H9 (cell line): ENCODE data around the gene RPGRIP1L. TPM values are rescaled to one million over a fixed set of nuclear protein-coding genes. Genes with fewer than 3 reads are reported as not detected.

Source experiments
- DNase-seq: peaks from one replicate; pipeline ENCODE4 v3.0.0-alpha.2; 2017
- H2AFZ ChIP-seq: one replicate; pipeline ENCODE4 v1.6.1; 2013; ENCODE audit warnings: mild to moderate bottlenecking, low read length, control low read depth, moderate library complexity
- H2AK5ac ChIP-seq: 2 replicates; pipeline ENCODE4 v1.6.1; 2013; ENCODE audit warnings: low read length, control low read depth, mixed read lengths; ENCODE audit not compliant: insufficient read length
- H2BK120ac ChIP-seq: one replicate; pipeline ENCODE4 v1.6.1; 2013; ENCODE audit warnings: low read depth, mild to moderate bottlenecking, low read length, control low read depth, inconsistent platforms; ENCODE audit not compliant: poor library complexity, severe bottlenecking
- H2BK12ac ChIP-seq: 2 replicates; pipeline ENCODE4 v1.6.1; 2013; ENCODE audit warnings: low read length, control low read depth, mixed read lengths, low read depth; ENCODE audit not compliant: insufficient read length
- H2BK15ac ChIP-seq: 2 replicates; pipeline ENCODE4 v1.6.1; 2013; ENCODE audit warnings: low read depth, low read length, control low read depth
- H2BK20ac ChIP-seq: one replicate; pipeline ENCODE4 v1.6.1; 2013; ENCODE audit warnings: low read depth, mild to moderate bottlenecking, low read length, control low read depth, inconsistent platforms; ENCODE audit not compliant: poor library complexity, severe bottlenecking
- H2BK5ac ChIP-seq: 2 replicates; pipeline ENCODE4 v1.6.1; 2013; ENCODE audit warnings: low read length, control low read depth, mixed read lengths; ENCODE audit not compliant: insufficient read length
- H3K14ac ChIP-seq: 2 replicates; pipeline ENCODE4 v1.6.1; 2013; ENCODE audit warnings: low read length, control low read depth; ENCODE audit not compliant: insufficient read depth
- H3K18ac ChIP-seq: 2 replicates; pipeline ENCODE4 v1.6.1; 2013; ENCODE audit warnings: low read depth, mild to moderate bottlenecking, mixed read lengths, low read length, control low read depth; ENCODE audit not compliant: insufficient read length
- H3K23ac ChIP-seq: 2 replicates; pipeline ENCODE4 v1.6.1; 2013; ENCODE audit warnings: low read length, control low read depth, mixed read lengths, low read depth; ENCODE audit not compliant: insufficient read length
- H3K23me2 ChIP-seq: 2 replicates; pipeline ENCODE4 v1.6.1; 2013; ENCODE audit warnings: low read depth, mild to moderate bottlenecking, mixed read lengths, low read length, control low read depth; ENCODE audit not compliant: insufficient read length, poor library complexity, severe bottlenecking
- H3K27ac ChIP-seq: 2 replicates; pipeline ENCODE4 v1.5.1; 2013; ENCODE audit warnings: low read length, control low read depth, mixed read lengths, low read depth; ENCODE audit not compliant: insufficient read length
- H3K27me3 ChIP-seq: 2 replicates; pipeline ENCODE4 v1.6.1; 2013; ENCODE audit warnings: low read length, control low read depth, inconsistent platforms; ENCODE audit not compliant: insufficient read depth
- H3K4ac ChIP-seq: 2 replicates; pipeline ENCODE4 v1.6.1; 2013; ENCODE audit warnings: low read depth, mild to moderate bottlenecking, control low read depth, inconsistent platforms, low read length, moderate library complexity
- H3K4me1 ChIP-seq: 2 replicates; pipeline ENCODE4 v1.6.1; 2013; ENCODE audit warnings: low read length, control low read depth, inconsistent platforms; ENCODE audit not compliant: insufficient read depth
- H3K4me2 ChIP-seq: 2 replicates; pipeline ENCODE4 v1.6.1; 2013; ENCODE audit warnings: low read length, control low read depth, mixed read lengths; ENCODE audit not compliant: insufficient read length, insufficient read depth
- H3K56ac ChIP-seq: 2 replicates; pipeline ENCODE4 v1.6.1; 2013; ENCODE audit warnings: low read depth, mild to moderate bottlenecking, mixed read lengths, low read length, control low read depth; ENCODE audit not compliant: insufficient read length
- H3K79me1 ChIP-seq: 2 replicates; pipeline ENCODE4 v1.6.1; 2013; ENCODE audit warnings: low read depth, mild to moderate bottlenecking, moderate library complexity, low read length, control low read depth, inconsistent platforms; ENCODE audit not compliant: insufficient read depth, poor library complexity, severe bottlenecking
- H3K79me2 ChIP-seq: 2 replicates; pipeline ENCODE4 v1.6.1; 2013; ENCODE audit warnings: low read length, control low read depth, inconsistent platforms; ENCODE audit not compliant: insufficient read depth
- H3K9ac ChIP-seq: 2 replicates; pipeline ENCODE4 v1.6.1; 2013; ENCODE audit warnings: low read length, control low read depth, mixed read lengths; ENCODE audit not compliant: insufficient read length; ENCODE audit errors: extremely low read depth
- H3K9me3 ChIP-seq: one replicate; pipeline ENCODE4 v1.6.1; 2013; ENCODE audit warnings: low read depth, low read length, inconsistent platforms; ENCODE audit not compliant: control insufficient read depth
- H3T11ph ChIP-seq: one replicate; pipeline ENCODE4 v1.6.1; 2013; ENCODE audit warnings: mild to moderate bottlenecking, low read length, control low read depth, inconsistent platforms
- H4K20me1 ChIP-seq: one replicate; pipeline ENCODE4 v1.6.1; 2013; ENCODE audit not compliant: control insufficient read depth, insufficient read length, insufficient read depth
- H4K5ac ChIP-seq: 2 replicates; pipeline ENCODE4 v1.6.1; 2013; ENCODE audit warnings: low read depth, mild to moderate bottlenecking, mixed read lengths, low read length, control low read depth; ENCODE audit not compliant: insufficient read length
- H4K8ac ChIP-seq: replicated peaks from 2 replicates; pipeline ENCODE4 v1.6.1; 2013; ENCODE audit warnings: low read length, control low read depth, mixed read lengths, low read depth; ENCODE audit not compliant: insufficient read length
- H4K91ac ChIP-seq: 2 replicates; pipeline ENCODE4 v1.6.1; 2013; ENCODE audit warnings: low read depth, mild to moderate bottlenecking, moderate library complexity, mixed read lengths, low read length, control low read depth; ENCODE audit not compliant: insufficient read length
- H3K27ac Mint-ChIP-seq, 3 experiments: 2 replicates in 2 of 3; 3 replicates in 1 of 3; pipeline ENCODE4 v1.8.0; 2020 to 2021; ENCODE audit warnings: mixed read lengths in 3 of 3, mild to moderate bottlenecking in 1 of 3, moderate library complexity in 1 of 3
- H3K27me3 Mint-ChIP-seq: 2 replicates; pipeline ENCODE4 v1.8.0; 2021; ENCODE audit warnings: low read depth, mild to moderate bottlenecking, moderate library complexity, mixed read lengths
- H3K36me3 Mint-ChIP-seq, 3 experiments: 2 replicates in 2 of 3; 3 replicates in 1 of 3; pipeline ENCODE4 v1.8.0; 2020 to 2021; ENCODE audit warnings: low read depth in 3 of 3, mixed read lengths in 3 of 3; ENCODE audit not compliant: insufficient read depth in 1 of 3
- H3K4me1 Mint-ChIP-seq, 2 experiments: 2 replicates each; pipeline ENCODE4 v1.8.0; 2020; ENCODE audit warnings: mixed read lengths in 2 of 2
- H3K4me3 Mint-ChIP-seq, 2 experiments: 2 replicates in 1 of 2; 3 replicates in 1 of 2; pipeline ENCODE4 v1.8.0; 2020 to 2021; ENCODE audit warnings: mild to moderate bottlenecking in 2 of 2, mixed read lengths in 2 of 2, moderate library complexity in 1 of 2
- H3K9me3 Mint-ChIP-seq, 2 experiments: 2 replicates in 1 of 2; 3 replicates in 1 of 2; pipeline ENCODE4 v1.8.0; 2020; ENCODE audit warnings: mild to moderate bottlenecking in 2 of 2, mixed read lengths in 2 of 2, moderate library complexity in 1 of 2
- WGBS: extraction: QIAGEN DNeasy Blood & Tissue Kit; methylation state at CpG from one replicate; pipeline ENCODE4 v1.1.7; 2013; ENCODE audit warnings: missing lambda C conversion rate, low lambda C conversion rate, mixed read lengths; ENCODE audit not compliant: insufficient read length; ENCODE audit errors: extremely low coverage; 5-methylcytosine and 5-hydroxymethylcytosine counted together
- total RNA-seq: library from RNA; stranded (reverse); gene quantifications from 2 replicates; pipeline ENCODE4 v1.2.1, GENCODE V29; 2021
- TF ChIP-seq, protein P1 (sequence below): fragments of 200-600 bp; sonication (generic); conservative IDR thresholded peaks from 3 replicates; pipeline ENCODE4 v1.8.0; 2021; ENCODE audit warnings: antibody characterized with exemption, mild to moderate bottlenecking

Gene RPGRIP1L
- total RNA-seq, 1 experiment from 2014 or later, result 11.7 TPM

DNA sequence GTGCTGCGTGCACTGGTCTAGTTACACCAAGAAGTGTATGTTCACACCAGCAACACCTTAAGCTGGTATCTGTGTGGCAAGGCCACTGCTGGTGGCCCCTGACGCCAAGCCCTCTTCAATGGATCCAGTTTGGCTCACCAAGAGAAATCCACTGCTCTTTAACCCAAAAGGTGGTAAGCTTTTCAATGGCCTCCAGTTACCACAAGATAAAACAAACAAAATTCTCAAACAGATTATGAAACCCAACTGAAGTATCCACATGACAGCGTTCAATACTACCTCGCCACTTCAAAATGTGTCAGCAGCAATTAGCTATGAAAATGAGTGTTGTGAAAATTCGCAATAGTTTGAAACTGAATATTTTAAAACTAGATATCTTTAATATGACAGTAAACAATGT is 104.1 kb downstream of the RPGRIP1L start:
- H3K14ac ChIP-seq, result no peak overlapping the region
- no peak overlapping the region for H3K56ac ChIP-seq
- no peaks in the 10 kb centered on the region for H3K9me3 ChIP-seq
- H4K20me1 ChIP-seq, result no peaks in the 10 kb centered on the region
- H2BK5ac ChIP-seq, result no peak overlapping the region
- peaks cover 13 to 16% of the 10 kb centered on the region in 2 experiments; a peak in 3 of 5 replicates for H3K9me3 Mint-ChIP-seq
- no peak overlapping the region for H2BK20ac ChIP-seq
- no peak overlapping the region for H3K27ac Mint-ChIP-seq
- no peak overlapping the region for H3K9ac ChIP-seq
- no peaks in the 10 kb centered on the region for H3K23me2 ChIP-seq
- H3K79me2 ChIP-seq, result no peaks in the 10 kb centered on the region
- no CpG with 5 or more reads among the region's 5 CpGs for WGBS
- H3K4ac ChIP-seq, result no peak overlapping the region
- no peak overlapping the region for H3K27ac ChIP-seq
- no peak overlapping the region for H2BK15ac ChIP-seq
- TF ChIP-seq, protein P1, sequence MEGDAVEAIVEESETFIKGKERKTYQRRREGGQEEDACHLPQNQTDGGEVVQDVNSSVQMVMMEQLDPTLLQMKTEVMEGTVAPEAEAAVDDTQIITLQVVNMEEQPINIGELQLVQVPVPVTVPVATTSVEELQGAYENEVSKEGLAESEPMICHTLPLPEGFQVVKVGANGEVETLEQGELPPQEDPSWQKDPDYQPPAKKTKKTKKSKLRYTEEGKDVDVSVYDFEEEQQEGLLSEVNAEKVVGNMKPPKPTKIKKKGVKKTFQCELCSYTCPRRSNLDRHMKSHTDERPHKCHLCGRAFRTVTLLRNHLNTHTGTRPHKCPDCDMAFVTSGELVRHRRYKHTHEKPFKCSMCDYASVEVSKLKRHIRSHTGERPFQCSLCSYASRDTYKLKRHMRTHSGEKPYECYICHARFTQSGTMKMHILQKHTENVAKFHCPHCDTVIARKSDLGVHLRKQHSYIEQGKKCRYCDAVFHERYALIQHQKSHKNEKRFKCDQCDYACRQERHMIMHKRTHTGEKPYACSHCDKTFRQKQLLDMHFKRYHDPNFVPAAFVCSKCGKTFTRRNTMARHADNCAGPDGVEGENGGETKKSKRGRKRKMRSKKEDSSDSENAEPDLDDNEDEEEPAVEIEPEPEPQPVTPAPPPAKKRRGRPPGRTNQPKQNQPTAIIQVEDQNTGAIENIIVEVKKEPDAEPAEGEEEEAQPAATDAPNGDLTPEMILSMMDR, result no peak
- no peaks in the 10 kb centered on the region for H3K27me3 ChIP-seq
- H3K36me3 Mint-ChIP-seq, result peaks cover 0 to 21% (median 2%) of the 10 kb centered on the region in 3 experiments; a peak in 6 of 7 replicates
- no peak overlapping the region for H3K18ac ChIP-seq
- H3K4me1 Mint-ChIP-seq, result no peaks in the 10 kb centered on the region
- no peaks in the 10 kb centered on the region for H3K27me3 Mint-ChIP-seq
- H2AK5ac ChIP-seq, result no peak overlapping the region
- DNase-seq, result no peak
- no peaks in the 10 kb centered on the region for H3K4me1 ChIP-seq
- H4K5ac ChIP-seq, result no peak overlapping the region
- H2BK120ac ChIP-seq, result no peak overlapping the region
- H3K23ac ChIP-seq, result no peak overlapping the region
- H3K4me3 Mint-ChIP-seq, result no peak overlapping the region
- H3K4me2 ChIP-seq, result no peak overlapping the region
- H4K91ac ChIP-seq, result no peak overlapping the region
- no peak overlapping the region for H4K8ac ChIP-seq
- H3T11ph ChIP-seq, result no peak overlapping the region
- H3K79me1 ChIP-seq, result no peaks in the 10 kb centered on the region
- H2AFZ ChIP-seq, result no peak overlapping the region
- no peak overlapping the region for H2BK12ac ChIP-seq
